Left ventricle myocardium inferior (tissue), 1 donor: ENCODE data around the gene ENDOU. TPM values are rescaled to one million over a fixed set of nuclear protein-coding genes. Genes with fewer than 3 reads are reported as not detected.

Source experiments
- DNase-seq: peaks from one replicate; pipeline ENCODE4 v3.0.0-alpha.2; 2020
- H3K27ac ChIP-seq: fragments of 200-600 bp; replicated peaks from 2 replicates; pipeline ENCODE4 v1.8.0; 2021
- H3K27me3 ChIP-seq: fragments of 200-600 bp; 2 replicates; pipeline ENCODE4 v1.8.0; 2021; ENCODE audit warnings: low read depth
- H3K36me3 ChIP-seq: fragments of 200-600 bp; 2 replicates; pipeline ENCODE4 v1.8.0; 2021
- H3K4me1 ChIP-seq: fragments of 200-600 bp; 2 replicates; pipeline ENCODE4 v1.8.0; 2021
- H3K4me3 ChIP-seq: fragments of 200-600 bp; 2 replicates; pipeline ENCODE4 v1.8.0; 2021; ENCODE audit warnings: mild to moderate bottlenecking, moderate library complexity
- H3K9me3 ChIP-seq: fragments of 200-600 bp; replicated peaks from 2 replicates; pipeline ENCODE4 v1.8.0; 2021
- CTCF ChIP-seq: fragments of 200-600 bp; IDR thresholded peaks from 2 replicates; pipeline ENCODE4 v1.8.0; 2021; ENCODE audit warnings: antibody characterized with exemption, mild to moderate bottlenecking, borderline replicate concordance
- intact Hi-C: fragments of 100-400 bp; cut with micrococcal nuclease; formaldehyde crosslinking; loops from one replicate; pipeline ENCODE4 v1.11.0; 2022
- total RNA-seq: library from RNA; stranded (reverse); fragmentation: NEBNext Ultra II Directional; extraction: Animal tissue kit (Norgen Biotek cat#: 25700); gene quantifications from one replicate; pipeline ENCODE4 v1.2.1, GENCODE V29; 2021
- donor health status: DM: no; HTN: yes; CAD: no; lungs with severe emphysema.

ENDOU gene
- total RNA-seq, 1 donor from 2014 or later = 0.49 TPM

GRCh38 chr12:47734725-47735480 lies 9.6 kb upstream of the ENDOU start:
- H3K27ac ChIP-seq = peak overlapping the region; percentile 92
- no peak for TF ChIP-seq CTCF
- no peaks in the 10 kb centered on the region for H3K9me3 ChIP-seq
- intact Hi-C loops = no loop called here
- peak; percentile 61 for DNase-seq
- H3K36me3 ChIP-seq = no peaks in the 10 kb centered on the region
- H3K27me3 ChIP-seq = no peaks in the 10 kb centered on the region
- peaks cover 100% of the 10 kb centered on the region for H3K4me1 ChIP-seq
- H3K4me3 ChIP-seq = no peak overlapping the region

DNA sequence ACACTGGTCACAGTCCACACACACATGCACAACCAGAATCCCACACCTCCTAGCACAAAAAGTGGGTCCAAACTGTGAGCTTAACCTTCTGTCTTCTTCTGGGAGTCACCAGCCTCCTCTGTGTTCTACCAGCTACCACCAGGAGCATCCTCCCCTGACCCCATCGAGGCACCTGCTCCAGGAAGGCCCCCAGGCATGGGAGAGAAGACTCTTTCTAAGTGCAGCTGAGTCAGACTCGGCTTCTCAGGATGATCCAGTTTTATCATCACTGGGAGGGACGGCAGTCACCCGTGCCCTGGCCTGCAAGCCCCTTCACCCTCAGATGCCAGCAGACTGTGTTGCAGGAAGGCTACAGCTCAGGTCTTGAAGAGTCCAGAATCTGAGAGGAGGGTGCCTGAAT lies 7.9 kb upstream of the ENDOU start:
- H3K27ac ChIP-seq = no peak overlapping the region
- TF ChIP-seq CTCF = no peak
- H3K9me3 ChIP-seq = no peaks in the 10 kb centered on the region
- no peak overlapping the region for H3K4me3 ChIP-seq
- no peaks in the 10 kb centered on the region for H3K27me3 ChIP-seq
- peaks cover 94% of the 10 kb centered on the region for H3K4me1 ChIP-seq
- H3K36me3 ChIP-seq = no peaks in the 10 kb centered on the region
- no peak for DNase-seq
- intact Hi-C loops = no loop called here

DNA sequence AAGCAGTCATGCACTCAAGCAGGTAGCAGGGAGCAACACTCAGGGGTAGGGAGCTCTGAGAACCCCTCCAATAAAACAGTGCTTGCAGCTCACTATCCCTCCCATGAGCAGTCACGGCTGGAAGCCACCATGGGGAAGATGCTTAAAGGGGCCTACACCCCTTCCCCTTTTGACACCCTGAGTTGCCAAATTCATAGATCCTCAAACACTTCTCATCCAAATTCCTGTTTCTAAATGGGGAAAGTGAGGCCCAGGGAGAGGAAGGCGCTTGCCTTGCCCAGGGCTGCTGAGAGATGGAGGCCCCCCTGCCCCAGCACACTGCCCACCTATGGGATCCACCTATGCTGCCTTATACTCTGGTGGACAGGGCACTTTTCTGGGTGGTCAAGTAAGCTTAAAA lies 7.2 kb upstream of the ENDOU start:
- no peak for DNase-seq
- Histone ChIP-seq H3K9me3 (no peaks in the 10 kb centered on the region), H3K27me3 (no peaks in the 10 kb centered on the region), H3K27ac (no peak overlapping the region), H3K36me3 (no peaks in the 10 kb centered on the region), H3K4me3 (no peak overlapping the region), H3K4me1 (peaks cover 88% of the 10 kb centered on the region)
- no peak for TF ChIP-seq CTCF
- intact Hi-C loops = no loop called here

DNA sequence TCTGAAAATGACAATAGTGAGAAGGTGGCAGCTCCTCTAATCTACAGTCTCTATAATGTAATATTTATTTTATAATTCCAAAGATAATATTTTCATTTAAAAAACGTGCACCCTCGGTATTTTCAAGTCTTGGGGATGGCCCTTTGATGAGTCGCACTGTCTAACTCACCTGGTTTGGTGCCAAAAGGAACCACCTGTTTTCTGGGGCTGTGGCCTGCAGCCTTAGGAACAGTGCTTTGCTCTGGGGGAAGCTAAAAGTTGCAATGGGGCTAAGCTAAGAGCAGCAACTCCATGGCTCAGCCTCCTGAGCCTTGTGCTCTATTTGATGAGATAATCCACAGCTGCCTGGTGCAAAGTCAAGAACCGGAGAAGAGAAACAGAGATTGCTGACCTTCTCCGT lies 6.4 kb upstream of the ENDOU start:
- intact Hi-C loops = no loop called here

GRCh38 chr12:47730341-47730744 lies 5.1 kb upstream of the ENDOU start:
- intact Hi-C loops = no loop called here
- H3K9me3 ChIP-seq = no peaks in the 10 kb centered on the region
- H3K4me1 ChIP-seq = peaks cover 66% of the 10 kb centered on the region
- H3K36me3 ChIP-seq = no peaks in the 10 kb centered on the region
- TF ChIP-seq CTCF = no peak
- DNase-seq = no peak
- H3K27me3 ChIP-seq = no peaks in the 10 kb centered on the region
- H3K4me3 ChIP-seq = no peak overlapping the region
- peak overlapping the region; percentile 63 for H3K27ac ChIP-seq

More for the DNA sequence above, 6.4 kb upstream of the ENDOU start:
- no peak for DNase-seq
- Histone ChIP-seq H3K36me3 (no peaks in the 10 kb centered on the region), H3K27ac (no peak overlapping the region), H3K27me3 (no peaks in the 10 kb centered on the region), H3K4me1 (peaks cover 80% of the 10 kb centered on the region), H3K4me3 (no peak overlapping the region), H3K9me3 (no peaks in the 10 kb centered on the region)
- no peak for TF ChIP-seq CTCF
